Raji (cell line): ENCODE results near the gene PRRC2B.

Source experiments
- POLR2A ChIP-seq: IDR thresholded peaks from 2 replicates; pipeline ENCODE4 v1.6.1; 2011; ENCODE audit warnings: low read depth, low read length, control low read depth; ENCODE audit not compliant: insufficient read depth

PRRC2B gene

DNA sequence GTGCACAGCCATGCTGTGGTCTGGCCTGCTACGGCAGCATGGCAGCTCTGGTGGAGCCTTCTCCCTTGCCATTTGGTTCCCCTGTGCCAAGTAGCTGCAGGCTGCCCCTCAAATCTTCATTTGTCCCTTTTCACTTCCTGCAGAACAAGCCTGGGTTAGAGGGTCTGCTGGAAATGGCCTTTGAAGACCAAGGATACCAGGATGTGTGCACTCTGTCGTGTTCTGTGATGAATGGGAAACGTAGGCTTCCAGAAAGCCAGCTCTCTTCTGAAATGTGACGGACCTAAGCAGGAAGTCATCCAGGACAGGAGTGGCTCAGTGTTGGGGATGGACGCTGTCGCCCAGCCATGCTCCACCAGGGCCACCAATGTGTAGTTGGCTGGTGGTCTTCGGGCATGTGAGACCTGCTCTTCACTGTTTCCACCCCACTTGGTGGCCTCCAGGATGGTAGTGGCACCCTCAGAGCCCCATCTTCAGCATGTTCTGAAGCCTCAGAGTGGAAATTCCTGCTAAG is 105.4 kb downstream of the PRRC2B start:
- TF ChIP-seq POLR2A = no peak

DNA sequence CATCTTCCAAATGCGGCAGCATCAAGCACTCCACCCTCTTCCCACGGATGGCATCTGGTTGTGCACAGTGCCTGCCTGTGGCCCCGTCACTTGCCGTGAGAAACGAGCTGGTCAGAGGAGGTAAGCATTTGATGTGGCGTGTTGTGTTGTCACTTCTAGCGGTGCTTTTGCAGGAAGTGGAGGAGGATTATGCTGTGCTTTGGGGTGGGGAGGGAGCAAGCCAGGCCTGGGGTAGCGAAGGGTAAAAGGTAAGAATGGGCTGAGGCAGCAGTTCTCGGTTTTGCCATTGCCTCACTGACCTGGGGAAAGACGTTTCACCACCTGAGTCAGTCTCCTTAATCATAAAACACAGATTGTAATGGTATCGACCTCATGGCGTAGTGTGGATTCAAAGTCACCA is 106.5 kb downstream of the PRRC2B start:
- no peak for TF ChIP-seq POLR2A

DNA sequence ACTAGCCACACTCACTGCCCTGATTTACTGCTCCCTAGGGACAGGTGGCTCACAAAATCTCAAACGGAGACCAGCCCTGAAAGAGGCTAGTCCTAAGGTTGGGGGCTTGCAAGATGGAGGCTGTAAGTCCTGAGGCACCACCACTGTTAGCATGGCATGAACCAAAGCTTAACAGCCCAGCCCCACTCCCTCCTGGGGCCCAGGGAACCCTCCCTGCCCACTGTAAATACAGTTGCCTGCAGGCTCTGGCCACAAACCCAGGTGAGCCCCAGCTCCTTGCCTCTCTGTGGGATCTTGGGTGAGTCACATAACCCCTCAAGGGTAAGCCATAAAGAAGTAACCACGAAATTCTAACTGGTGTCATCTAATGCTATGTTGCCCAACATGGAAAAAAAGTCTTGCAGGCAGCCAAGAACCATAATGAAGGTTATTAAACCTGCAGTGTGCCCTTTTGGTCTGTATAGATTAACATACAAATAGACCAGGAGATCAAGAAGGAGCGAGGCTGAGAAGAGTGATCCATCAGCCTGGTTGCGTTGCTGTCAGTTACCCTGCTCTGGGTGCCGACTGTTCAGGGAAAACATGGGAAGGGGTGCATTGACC is 107.2 kb downstream of the PRRC2B start:
- no peak for TF ChIP-seq POLR2A

DNA sequence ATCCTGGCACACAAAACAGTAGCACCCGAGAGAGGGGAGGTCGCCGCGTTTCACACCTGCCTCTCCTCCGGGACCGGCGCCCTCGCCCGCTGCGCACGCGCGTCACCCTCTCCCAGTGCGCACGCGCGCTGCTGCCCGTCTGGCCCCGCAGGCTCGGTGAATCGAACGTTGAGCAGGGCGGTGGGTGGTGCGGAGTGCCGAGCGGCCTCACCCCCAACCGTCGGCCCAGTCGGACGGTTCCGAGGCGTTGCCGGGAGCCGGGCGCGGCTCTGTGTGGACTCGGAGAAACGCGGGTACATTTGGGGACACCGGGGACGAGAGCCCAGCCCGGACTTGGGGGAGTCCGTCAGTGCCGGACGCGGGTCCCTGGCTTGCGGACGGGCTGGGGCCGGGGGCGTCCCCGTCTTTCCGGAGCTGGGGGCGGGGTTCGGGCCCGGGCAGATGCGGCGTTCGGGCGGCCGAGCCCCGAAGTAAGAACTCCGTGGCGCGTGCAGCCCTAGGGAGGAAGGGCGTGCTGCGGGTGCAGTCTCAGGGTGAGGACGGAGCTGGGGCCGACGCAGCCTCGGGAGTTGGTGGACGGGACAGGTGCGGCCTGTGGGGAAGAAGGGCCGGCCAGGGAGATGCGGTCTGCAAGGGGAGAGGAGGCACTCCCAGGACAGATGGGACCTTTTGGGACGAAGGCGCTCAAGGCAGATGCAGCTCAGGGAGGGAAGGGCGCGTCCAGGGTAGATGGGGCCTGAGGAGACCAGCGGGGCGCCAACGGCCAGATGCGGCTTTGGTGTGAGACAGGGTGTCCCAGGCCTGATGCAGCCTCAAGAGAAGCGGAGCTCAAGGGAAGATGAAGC is 109.1 kb downstream of the PRRC2B start, which contains the start of gene POMT1:
Gene POMT1 (plus strand): TSS at position 138 of the 845 bp plus-strand sequence. CDS start 1,301 bp downstream, outside the sequence.
- peak; percentile 76 for TF ChIP-seq POLR2A

DNA sequence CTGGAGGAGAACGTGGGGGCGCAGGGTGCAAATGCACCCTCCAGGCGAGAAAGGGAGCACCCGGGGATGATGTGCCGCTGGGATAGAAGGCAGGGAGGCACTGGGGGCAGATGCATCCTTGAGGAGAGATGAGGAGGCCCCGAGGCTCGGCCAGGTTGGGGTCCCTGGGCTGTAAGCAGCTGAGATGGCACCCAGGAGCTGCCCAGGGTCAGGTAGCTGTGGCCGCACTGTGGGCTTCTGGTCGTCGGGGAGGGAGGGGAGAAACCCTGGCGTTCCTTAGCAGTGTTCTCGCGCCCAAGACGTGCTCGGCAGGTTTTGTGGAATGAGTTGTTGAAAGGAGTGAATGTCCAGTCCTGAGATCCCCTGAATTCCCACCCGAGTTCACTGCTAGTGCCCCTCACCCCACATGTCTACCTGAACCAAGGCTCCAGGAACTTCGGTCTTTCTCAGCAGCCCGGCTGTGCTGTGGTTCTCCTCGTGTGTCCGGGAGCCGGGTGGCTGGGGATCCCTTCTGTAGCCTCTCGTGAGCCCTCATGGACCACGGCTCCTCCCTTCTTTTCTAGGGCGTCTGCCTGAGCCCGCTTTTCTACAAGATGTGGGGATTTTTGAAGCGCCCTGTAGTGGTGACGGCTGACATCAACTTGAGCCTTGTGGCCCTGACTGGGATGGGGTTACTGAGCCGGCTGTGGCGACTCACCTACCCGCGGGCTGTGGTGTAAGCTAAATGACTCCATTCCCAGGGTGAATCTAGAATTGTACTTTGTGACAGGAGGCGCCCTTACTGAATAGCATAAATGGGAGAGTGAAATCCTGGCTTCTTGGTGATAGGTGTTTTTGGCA is 110.0 kb downstream of the PRRC2B start:
- TF ChIP-seq POLR2A = no peak

DNA sequence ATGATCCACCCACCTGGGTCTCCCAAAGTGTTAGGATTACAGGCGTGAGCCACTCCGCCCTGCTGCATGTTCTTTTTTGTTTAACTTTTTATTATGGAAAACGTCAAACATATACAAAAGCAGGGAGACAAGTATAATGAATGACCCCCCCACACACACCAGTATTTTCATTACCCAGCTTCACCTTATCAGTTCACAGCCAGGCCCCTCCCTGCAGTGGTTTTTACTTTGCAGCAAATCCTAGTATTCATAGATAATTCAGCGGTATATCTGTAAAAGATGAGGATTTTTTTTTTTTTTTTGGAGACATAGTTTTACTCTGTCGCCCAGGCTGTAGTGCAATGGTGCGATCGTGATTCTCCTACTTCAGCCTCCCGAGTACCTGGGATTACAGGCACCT is 111.1 kb downstream of the PRRC2B start:
- no peak for TF ChIP-seq POLR2A

DNA sequence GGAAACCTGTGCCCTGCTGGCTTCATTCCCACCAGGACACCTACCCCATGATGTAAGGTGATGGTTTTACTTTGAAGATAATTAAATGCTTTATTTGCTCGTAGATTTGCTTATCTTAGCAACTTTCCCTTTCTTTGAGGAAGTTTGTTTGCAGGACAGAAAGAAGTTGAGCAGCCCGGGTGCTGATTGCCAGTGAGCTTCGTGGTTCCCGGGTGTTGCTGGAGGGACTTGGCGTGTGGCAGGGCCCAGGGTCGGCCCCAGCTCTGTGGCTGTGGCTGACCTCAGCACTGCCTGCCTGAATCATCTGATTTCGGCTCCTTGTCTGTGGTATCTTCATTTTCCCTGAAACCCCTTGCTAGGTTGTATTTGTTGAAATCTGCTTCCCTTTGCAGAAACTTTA is 117.5 kb downstream of the PRRC2B start:
- no peak for TF ChIP-seq POLR2A

DNA sequence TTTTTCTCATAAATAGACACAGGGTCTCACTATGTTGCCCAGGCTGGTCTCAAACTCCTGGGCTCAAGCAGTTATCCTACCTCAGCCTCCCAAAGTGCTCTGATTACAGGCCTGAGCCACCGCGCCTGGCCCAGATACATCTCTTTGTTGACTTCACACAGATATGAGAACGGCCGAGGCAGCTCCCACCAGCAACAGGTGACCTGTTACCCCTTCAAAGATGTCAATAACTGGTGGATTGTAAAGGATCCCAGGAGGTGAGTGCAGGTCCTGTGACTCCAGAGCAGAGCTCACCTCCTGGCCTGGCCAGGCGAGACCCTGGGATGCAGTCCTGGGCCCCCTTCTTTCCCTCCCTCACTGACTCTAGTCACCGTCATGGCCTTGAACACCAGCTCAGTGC is 118.0 kb downstream of the PRRC2B start:
- TF ChIP-seq POLR2A = no peak

DNA sequence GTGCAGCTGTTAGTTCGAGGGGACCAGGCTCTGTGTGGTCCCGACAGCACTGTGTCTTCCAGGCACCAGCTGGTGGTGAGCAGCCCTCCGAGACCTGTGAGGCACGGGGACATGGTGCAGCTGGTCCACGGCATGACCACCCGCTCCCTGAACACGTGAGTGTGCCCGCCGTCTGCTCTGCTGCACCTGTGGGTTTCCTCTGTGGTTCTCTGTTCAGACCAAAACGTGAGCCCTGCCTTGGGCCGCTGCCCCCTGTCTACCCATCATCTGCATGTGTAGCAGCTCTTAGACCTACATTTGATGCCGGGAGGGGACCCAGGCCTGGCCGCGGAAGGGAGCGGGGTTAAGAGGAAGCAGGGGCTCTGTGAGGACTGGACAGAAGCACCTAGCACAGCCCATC is 119.3 kb downstream of the PRRC2B start:
- TF ChIP-seq POLR2A = no peak

DNA sequence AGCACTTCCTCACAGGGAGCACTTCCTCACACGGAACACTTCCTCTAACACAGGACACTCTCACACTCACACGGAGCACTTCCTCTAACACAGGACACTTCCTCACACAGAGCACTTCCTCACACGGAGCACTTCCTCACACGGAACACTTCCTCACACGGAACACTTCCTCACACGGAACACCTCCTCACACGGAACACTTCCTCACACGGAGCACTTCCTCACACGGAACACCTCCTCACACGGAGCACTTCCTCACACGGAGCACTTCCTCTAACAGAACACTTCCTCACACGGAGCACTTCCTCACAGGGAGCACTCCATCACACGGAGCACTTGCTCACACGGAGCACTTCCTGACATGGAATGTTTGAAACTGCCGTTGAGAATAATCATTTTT is 122.2 kb downstream of the PRRC2B start:
- TF ChIP-seq POLR2A = no peak

DNA sequence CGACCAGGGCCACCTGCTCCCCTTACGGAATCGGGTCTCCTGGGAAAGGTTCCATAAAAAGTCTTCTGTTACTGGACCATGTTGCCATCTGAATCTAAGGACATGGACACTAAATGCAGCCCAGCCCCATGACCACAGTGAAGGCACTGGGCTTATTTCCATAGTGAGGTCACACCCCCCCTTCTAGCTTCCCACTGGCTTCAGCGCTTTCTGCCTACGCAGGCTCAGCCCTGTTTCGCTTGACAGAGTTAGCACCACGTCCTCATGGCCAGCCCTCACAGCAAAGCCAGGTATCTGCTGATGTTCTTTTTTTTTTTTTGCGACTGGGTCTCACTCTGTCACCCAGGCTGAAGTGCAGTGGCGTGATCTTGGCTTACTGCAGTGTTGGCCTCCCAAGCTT is 123.0 kb downstream of the PRRC2B start:
- TF ChIP-seq POLR2A = no peak

DNA sequence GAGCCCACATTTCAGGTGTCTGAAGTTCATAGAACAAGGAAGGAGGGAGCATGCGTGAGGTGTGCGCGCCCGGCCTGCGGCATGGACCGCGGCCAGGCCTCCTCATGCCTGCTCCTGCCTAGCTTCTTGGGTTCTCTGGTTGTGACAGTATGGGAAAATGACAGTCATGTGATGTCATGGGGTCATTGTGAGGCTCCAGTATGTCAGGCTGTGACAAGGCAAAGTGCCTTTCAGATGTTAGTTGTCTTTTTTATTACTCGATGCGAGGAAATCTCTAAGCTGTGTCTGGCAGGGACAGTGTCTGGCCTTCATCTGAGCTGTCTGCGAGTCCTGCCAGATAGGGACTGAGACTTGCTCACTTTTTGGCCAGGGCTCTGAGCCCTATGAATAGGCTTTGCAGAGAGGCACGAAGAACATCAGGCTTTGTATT is 123.9 kb downstream of the PRRC2B start:
- TF ChIP-seq POLR2A = no peak

DNA sequence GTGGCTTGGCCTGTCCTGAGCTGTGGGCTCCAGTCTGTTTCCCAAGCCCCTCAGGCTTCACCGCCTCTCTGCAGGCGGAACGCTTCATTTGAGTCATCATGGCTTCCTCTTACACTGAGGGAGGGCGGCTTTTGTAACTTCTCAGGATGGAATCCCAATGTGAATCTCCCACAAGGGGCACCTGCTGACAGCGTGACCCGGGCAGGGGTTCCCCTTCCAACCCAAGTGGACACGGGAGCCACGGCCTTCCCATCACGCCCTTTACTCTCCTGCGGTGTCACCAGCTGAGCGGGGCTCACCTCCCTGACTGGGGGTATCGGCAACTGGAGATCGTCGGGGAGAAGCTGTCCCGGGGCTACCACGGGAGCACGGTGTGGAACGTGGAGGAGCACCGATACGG is 124.7 kb downstream of the PRRC2B start:
- TF ChIP-seq POLR2A = no peak

DNA sequence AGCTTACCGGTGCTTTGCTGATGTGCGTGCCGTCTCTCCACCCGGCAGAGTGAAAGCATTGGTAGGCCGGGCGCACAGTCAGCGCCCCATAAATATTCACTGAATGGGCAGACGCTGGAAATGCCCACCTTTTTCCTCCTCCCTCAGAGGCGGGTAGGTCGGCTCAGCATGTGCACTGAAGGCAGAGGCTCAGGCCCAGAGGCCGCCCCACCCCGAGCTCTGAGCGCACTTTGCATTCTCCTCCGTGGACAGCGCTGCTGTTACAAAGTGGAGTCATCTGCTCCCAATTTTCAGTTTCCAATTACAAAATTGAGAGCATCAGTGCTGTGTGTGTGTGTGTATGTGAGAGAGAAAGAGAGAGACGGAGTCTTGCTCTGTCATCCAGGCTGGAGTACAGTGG is 126.6 kb downstream of the PRRC2B start:
- TF ChIP-seq POLR2A = no peak

DNA sequence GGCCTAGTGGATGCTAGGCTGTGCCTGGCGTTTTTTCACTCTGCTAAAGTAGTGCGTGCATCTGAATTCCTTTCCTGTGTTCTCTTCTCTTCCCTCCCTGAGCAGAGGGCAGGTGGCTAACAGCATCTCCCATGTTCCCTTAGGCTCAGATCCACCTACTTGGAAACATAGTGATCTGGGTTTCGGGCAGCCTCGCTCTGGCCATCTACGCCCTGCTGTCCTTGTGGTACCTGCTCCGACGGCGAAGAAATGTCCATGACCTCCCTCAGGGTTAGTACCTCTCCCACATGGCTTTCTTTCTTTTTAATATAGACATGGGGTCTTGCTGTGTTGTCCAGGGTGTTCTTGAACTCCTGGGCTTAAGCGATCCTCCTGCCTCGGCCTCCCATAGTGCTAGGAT is 127.3 kb downstream of the PRRC2B start:
- TF ChIP-seq POLR2A = no peak
